ENCODE measurements around the gene COBL. TPM values are rescaled to one million over a fixed set of nuclear protein-coding genes. Genes with fewer than 3 reads are reported as not detected.

Gene COBL
- total RNA-seq, 4 donors from 2014 or later, result 17.2 to 59.7 (median 31.0) TPM

GRCh38 chr7:51308265-51308664 is 8.3 kb downstream of the COBL start:
- Histone ChIP-seq H3K4me1 (peaks cover 0 to 83% (median 0%) of the 10 kb centered on the region in 3 donors), H3K4me3 (no peak overlapping the region), H3K27ac (peak overlapping the region in 3 of 4 donors; percentile 42 to 67 (median 63)), H3K27me3 (no peaks in the 10 kb centered on the region), H3K36me3 (no peaks in the 10 kb centered on the region), H3K9me3 (no peaks in the 10 kb centered on the region)
- WGBS, 2 donors (ENCODE audit: low coverage in 1 of 2), result 0 to 32% methylated on average over 2 of the region's 4 CpGs
- TF ChIP-seq EP300 (IDR thresholded peaks at IDR 0.05) (no peak), POLR2AphosphoS5 (IDR thresholded peaks at IDR 0.05) (peak; percentile 21), POLR2A (IDR thresholded peaks at IDR 0.05) (no peak)
- TF ChIP-seq, protein P1, sequence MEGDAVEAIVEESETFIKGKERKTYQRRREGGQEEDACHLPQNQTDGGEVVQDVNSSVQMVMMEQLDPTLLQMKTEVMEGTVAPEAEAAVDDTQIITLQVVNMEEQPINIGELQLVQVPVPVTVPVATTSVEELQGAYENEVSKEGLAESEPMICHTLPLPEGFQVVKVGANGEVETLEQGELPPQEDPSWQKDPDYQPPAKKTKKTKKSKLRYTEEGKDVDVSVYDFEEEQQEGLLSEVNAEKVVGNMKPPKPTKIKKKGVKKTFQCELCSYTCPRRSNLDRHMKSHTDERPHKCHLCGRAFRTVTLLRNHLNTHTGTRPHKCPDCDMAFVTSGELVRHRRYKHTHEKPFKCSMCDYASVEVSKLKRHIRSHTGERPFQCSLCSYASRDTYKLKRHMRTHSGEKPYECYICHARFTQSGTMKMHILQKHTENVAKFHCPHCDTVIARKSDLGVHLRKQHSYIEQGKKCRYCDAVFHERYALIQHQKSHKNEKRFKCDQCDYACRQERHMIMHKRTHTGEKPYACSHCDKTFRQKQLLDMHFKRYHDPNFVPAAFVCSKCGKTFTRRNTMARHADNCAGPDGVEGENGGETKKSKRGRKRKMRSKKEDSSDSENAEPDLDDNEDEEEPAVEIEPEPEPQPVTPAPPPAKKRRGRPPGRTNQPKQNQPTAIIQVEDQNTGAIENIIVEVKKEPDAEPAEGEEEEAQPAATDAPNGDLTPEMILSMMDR (IDR thresholded peaks at IDR 0.05), result no peak
- no peak for ATAC-seq

DNA sequence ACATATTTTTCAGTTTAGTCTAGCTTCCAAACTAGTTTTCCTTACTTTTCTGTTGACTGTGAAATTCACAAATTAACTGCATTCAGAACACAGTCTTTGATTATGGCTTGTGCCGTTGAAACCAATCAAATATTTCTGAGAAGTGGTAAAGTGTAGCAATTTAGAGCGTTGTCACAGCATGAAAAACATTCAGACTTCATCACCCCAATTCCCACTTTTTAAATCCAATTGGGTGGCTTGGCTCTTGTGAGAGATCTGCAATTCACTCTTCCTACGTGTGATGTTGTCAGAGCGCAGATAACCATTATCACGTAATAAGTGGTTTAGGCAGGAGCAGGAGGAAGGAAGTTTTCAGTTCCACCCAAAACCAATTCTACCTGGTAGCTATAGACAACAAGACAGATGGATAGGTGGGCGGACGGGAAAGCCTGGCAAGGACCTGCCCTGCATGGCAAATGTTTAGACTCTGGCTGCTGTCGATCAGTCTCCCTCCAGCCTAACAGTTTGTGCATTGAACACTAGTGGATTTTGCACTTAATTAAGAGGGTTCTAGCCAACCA is 8.9 kb downstream of the COBL start:
- Histone ChIP-seq H3K36me3 (no peaks in the 10 kb centered on the region), H3K27me3 (no peaks in the 10 kb centered on the region), H3K27ac (peak overlapping the region in 2 of 4 donors; percentile 42 to 67), H3K9me3 (no peaks in the 10 kb centered on the region), H3K4me1 (peaks cover 0 to 83% (median 0%) of the 10 kb centered on the region in 3 donors), H3K4me3 (no peak overlapping the region)
- 57 to 76% methylated on average over 7 of the region's 8 CpGs for WGBS, 2 donors (ENCODE audit: low coverage in 1 of 2)
- ATAC-seq, result no peak
- TF ChIP-seq POLR2A (IDR thresholded peaks at IDR 0.05) (no peak), EP300 (IDR thresholded peaks at IDR 0.05) (no peak), POLR2AphosphoS5 (IDR thresholded peaks at IDR 0.05) (no peak)
- TF ChIP-seq, protein P1 (IDR thresholded peaks at IDR 0.05), result no peak

- H3K36me3 ChIP-seq, result no peaks in the 10 kb centered on the region
- WGBS, 2 donors (ENCODE audit: low coverage in 1 of 2), result 76% methylated on average over 3 of the region's 9 CpGs; no CpG with 5 or more reads in 1 of the 2 donors
- no peak overlapping the region for H3K4me3 ChIP-seq
- TF ChIP-seq, protein P1 (IDR thresholded peaks at IDR 0.05), result no peak
- TF ChIP-seq POLR2AphosphoS5 (IDR thresholded peaks at IDR 0.05), result no peak
- TF ChIP-seq POLR2A (IDR thresholded peaks at IDR 0.05), result no peak
- no peak for TF ChIP-seq EP300 (IDR thresholded peaks at IDR 0.05)
- H3K9me3 ChIP-seq, result no peaks in the 10 kb centered on the region
- no peak for ATAC-seq
- peaks cover 0 to 78% (median 0%) of the 10 kb centered on the region in 3 donors for H3K4me1 ChIP-seq
- H3K27me3 ChIP-seq, result no peaks in the 10 kb centered on the region
- peak overlapping the region in 1 of 4 donors; percentile 27 for H3K27ac ChIP-seq
Observed at GRCh38 chr7:51306761-51307160, 9.8 kb downstream of the COBL start.

GRCh38 chr7:51304729-51305128 is 11.9 kb downstream of the COBL start:
- TF ChIP-seq EP300 (IDR thresholded peaks at IDR 0.05), result no peak
- TF ChIP-seq POLR2AphosphoS5 (IDR thresholded peaks at IDR 0.05), result no peak
- no peak for TF ChIP-seq POLR2A (IDR thresholded peaks at IDR 0.05)
- TF ChIP-seq, protein P1 (IDR thresholded peaks at IDR 0.05), result no peak
- no peak overlapping the region for H3K27ac ChIP-seq
- no peaks in the 10 kb centered on the region for H3K36me3 ChIP-seq
- H3K27me3 ChIP-seq, result no peaks in the 10 kb centered on the region
- WGBS, 2 donors (ENCODE audit: low coverage in 1 of 2), result 80 to 87% methylated on average over 2 to 6 of the region's 6 CpGs
- no peaks in the 10 kb centered on the region for H3K9me3 ChIP-seq
- ATAC-seq, result no peak
- H3K4me1 ChIP-seq, result peaks cover 0 to 59% (median 0%) of the 10 kb centered on the region in 3 donors
- no peak overlapping the region for H3K4me3 ChIP-seq

GRCh38 chr7:51303142-51303525 is 13.5 kb downstream of the COBL start:
- H3K27ac ChIP-seq, result peak overlapping the region in 1 of 4 donors; percentile 2
- no peak for ATAC-seq

More at GRCh38 chr7:51303142-51303525, 13.5 kb downstream of the COBL start:
- Histone ChIP-seq H3K4me1 (peaks cover 0 to 43% (median 0%) of the 10 kb centered on the region in 3 donors), H3K4me3 (no peak overlapping the region), H3K9me3 (no peaks in the 10 kb centered on the region), H3K36me3 (no peaks in the 10 kb centered on the region), H3K27me3 (no peaks in the 10 kb centered on the region)
- TF ChIP-seq, protein P1 (IDR thresholded peaks at IDR 0.05), result no peak
- no peak for TF ChIP-seq POLR2AphosphoS5 (IDR thresholded peaks at IDR 0.05)
- TF ChIP-seq POLR2A (IDR thresholded peaks at IDR 0.05), result no peak
- TF ChIP-seq EP300 (IDR thresholded peaks at IDR 0.05), result no peak
- WGBS, 2 donors (ENCODE audit: low coverage in 1 of 2), result 66 to 70% methylated on average over 5 to 7 of the region's 10 CpGs
